Stromal cell of bone marrow (primary cell): ENCODE measurements around the gene DNAJA4.
"Not testable (repeated sequence)": the region's sequence is repeated elsewhere in the genome, so short reads cannot be mapped to it uniquely, and the experiment has no call there.

Experiments
- DNase-seq: peaks from one replicate; pipeline ENCODE4 v3.0.0-alpha.2; 2012; ENCODE audit warnings: low read depth

DNAJA4 gene

DNA sequence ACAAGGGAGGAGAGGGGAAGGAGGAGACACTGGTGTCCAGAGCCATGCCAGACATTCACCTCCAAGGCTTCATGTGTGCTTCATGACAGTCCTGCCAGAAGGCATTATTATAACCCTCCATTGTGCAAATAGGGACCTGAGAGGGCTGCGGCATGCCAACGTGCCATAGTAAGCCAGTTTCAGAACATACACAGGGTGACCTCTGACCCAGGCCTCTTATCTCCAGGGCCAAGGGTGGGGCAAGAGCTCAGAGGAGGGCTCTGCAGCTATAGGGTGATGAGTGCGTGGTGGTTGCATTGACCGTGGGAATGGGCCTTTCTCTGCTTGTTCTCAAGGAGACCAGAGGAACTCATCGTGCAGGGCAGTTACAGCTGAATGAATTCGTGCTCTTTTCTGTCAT, 20.3 kb upstream of the DNAJA4 start:
- no peak for DNase-seq

DNA sequence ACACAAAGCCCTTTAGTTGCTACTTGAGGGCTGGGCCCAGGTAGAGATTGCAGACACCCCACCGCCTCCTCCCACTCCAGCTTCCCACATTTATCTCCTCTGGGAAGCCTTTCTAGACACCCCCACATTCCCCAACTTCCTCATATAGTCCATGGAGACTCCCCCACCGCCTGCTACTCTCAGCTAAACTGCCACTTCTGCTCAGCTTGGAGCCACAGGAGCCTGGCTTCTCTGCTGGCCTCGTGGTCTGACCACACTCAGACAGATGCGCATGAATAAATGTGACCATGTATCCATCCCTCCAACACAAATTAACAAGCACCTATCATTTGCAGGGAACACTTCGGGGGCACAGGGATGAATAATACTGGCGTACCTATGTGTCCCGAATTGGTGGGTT, 19.5 kb upstream of the DNAJA4 start:
- DNase-seq, result no peak

DNA sequence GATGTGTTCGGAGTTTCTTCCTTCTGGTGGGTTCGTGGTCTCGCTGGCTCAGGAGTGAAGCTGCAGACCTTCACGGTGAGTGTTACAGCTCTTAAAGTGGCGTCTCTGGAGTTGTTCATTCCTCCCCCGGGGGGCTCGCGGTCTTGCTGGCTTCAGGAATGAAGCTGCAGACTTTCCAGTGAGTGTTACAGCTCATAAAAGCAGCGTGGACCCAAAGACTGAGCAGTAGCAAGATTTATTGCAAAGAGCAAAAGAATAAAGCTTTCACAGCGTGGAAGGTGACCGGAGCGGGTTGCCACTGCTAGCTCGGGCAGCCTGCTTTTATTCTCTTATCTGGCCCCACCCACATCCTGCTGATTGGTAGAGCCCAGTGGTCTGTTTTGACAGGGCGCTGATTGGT, 19.0 kb upstream of the DNAJA4 start:
- not testable (repeated sequence) for DNase-seq

DNA sequence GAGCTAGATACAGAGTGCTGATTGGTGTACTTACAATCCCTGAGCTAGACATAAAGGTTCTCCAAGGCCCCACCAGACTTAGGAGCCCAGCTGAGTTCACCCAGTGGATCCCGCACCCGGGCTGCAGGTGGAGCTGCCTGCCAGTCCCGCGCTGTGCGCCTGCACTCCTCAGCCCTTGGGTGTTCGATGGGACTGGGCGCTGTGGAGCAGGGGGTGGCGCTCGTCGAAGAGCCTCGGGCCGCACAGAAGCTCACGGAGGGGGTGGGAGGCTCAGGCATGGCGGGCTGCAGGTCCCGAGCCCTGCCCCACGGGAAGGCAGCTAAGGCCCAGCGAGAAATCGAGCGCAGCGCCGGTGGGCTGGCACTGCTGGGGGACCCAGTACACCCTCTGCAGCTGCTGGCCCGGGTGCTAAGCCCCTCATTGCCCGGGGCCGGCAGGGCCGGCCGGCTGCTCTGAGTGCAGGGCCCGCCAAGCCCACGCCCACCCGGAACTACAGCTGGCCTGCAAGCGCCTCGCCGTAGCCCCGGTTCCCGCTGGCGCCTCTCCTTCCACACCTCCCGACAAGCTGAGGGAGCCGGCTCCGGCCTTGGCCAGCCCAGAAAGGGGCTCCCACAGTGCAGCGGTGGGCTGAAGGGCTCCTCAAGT, 18.3 kb upstream of the DNAJA4 start:
- not testable (repeated sequence) for DNase-seq

DNA sequence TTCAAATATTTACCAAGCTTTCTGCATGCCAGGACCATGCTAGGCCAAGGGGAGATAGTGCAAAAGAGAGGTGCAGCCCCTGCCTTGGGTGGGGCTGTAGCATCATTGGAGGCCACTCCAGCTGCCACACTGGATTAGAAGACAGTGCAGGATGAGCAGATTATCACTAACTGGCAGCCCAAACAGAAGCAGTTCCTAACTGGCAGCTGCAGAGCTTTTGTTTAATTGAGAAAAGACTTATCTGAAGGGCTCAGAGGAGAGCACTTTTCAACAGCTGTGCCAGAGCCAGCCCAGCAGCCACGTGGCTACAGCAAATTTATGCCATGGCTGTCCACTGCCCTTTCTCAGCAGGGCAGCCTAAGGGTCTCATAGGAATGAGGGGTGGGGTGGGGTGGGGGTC, 16.5 kb upstream of the DNAJA4 start:
- DNase-seq, result no peak

DNA sequence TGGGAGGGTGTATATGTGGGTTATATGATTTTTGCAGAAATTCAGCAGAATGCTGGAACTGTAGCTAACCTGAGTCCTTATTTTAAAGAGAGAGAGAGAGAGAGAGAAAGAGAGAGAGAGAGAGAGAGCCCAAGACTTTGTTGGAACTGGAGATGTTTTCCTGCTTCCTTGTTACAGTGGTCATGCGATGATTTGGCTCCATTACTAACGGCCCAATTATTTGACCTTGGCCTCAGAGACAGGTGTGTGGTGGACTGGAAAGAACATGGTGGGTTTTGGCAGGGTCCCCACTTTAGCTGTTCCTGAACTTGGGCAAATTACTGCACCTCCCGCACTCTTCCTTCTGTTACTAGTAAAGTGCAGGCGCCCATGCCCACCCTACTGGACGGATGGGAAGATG, 15.2 kb upstream of the DNAJA4 start:
- no peak for DNase-seq

DNA sequence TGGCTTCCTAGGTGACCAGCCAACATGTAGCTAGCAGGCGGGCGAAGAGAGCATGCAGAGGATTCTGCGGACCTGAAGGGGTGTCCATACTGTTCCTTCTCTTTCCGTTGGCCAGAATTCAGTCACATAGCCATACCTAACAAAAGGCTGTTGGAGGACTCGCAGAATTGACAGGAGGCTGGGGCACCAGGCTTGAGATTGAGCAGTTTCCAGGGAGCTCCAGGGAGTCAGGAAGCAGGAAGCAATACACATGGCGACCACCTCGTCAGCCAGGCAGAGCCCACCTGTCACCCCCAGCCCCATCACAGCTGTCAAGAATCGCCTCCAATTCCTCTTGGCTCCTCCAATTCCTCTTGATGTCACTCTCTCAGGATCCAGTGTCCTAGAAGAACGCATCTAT, 13.2 kb upstream of the DNAJA4 start:
- DNase-seq, result no peak

DNA sequence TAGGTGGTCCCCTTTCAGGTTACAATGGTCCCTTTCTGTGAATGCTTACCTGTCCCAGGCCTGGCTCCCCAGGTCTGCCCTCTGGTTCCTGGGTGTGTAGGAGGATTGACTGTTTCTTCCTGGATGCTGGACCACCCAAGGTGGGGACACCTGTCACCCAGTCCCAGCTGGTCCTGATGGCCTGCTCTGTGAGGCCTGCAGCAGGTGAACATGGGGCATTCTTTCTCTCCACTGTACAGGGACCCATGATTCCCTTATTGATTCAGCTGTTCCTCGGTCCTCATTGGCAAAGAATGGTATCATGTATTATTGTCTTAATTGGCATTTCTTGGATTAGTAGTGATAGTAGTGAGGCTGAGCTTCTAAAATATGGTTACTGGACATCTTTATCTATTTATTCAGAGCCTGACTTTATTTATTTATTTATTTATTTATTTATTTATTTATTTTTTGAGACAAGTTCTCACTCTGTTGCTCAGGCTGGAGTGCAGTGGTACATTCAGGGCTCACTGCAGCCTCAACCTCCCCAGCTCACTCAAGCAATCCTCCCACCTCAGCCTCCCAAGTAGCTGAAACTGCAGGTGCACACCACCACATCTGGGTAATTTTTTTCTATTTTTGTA, 8.8 kb upstream of the DNAJA4 start:
- no peak for DNase-seq

DNA sequence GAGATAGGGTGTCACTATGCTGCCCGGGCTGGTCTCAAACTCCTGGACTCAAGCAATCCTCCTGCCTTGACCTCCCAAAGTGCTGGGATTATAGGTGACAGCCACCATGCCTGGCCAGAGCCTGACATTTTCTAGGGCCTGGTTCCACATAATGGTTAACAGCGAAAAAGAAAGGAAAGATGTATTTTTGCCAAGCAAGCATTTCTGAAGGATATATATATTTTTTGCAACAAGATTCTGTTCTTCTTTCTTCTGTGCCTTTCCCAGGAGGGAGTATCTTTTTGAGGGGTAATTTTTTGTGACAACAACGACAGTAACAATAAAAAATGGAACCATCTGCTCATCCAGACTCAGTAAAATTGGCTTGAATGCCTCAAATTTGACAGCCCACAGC, 8.3 kb upstream of the DNAJA4 start:
- DNase-seq, result no peak

DNA sequence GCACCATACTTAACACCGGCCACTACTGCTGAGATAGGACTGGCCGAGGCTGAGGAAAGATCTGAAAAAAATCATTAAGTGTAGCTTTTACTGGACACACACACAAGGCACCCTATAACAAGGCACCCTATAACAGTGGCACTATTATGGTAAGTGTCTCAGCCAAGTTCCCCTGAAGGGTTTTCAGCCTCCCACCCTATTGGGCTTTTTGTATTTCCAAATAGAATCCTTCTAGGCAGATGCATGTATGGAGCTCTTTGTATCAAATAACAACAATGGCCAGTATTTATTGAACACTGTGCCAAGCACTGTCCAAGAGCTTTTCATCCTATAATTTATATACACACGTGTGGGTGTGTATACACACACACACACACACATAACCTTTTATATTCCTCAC, 6.7 kb upstream of the DNAJA4 start:
- no peak for DNase-seq

DNA sequence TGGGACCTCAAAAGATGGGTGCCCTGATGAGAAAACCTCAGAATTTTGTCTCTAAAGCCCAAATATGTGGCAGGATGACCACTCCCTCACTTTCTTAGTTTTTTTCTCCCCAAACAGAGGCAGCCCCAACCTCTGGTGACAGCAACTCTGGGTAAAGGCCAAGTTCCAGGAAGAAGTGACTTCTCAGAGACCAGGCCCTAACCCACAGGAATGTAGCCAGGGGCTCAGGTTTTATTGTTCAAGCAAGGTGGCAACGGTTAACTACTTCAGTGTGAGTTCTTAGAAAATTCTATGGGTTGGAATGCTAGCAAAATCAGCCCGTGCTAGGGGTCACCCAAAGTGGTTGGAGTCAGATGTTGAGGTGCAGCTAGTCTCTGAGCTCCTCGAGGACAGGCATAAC, 5.1 kb upstream of the DNAJA4 start:
- no peak for DNase-seq

DNA sequence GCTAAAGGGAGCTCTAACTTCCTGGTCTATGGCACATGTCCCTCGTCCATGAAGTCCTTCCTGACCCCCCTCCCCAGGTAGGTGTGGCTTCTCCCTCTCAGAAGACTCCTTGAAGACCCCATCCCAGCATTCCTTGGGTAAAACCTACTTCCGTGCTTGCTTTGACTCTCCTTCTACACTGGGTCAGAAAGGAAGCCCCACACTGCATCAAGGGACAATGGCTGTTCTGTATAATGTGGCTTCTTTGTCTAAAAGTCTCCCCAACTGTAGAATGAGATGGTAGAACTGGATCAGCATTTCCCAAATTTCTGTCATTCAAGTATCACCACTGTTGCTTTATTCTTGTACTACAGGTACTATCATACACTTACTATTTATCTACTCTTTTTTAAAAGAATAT, 3.9 kb upstream of the DNAJA4 start:
- no peak for DNase-seq

DNA sequence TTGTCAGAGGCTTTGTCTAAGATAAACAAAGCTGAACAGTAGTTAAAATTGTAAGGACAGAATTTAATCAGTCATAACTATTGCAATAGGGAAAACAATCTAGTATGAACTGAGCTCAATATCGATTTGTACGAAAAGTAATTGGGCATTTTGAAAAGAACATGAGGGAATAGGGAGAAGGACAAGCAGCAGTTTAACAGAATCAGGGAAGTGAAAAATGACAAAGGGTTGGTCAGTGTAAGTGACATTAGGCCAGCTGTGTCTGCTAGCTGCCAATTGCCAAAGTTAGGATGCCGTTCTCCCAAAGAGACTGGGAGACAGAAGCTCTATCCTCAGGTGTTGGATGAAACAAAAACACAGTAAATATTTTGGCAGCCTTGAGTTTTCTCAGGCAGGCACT, 3.3 kb upstream of the DNAJA4 start:
- DNase-seq, result no peak

DNA sequence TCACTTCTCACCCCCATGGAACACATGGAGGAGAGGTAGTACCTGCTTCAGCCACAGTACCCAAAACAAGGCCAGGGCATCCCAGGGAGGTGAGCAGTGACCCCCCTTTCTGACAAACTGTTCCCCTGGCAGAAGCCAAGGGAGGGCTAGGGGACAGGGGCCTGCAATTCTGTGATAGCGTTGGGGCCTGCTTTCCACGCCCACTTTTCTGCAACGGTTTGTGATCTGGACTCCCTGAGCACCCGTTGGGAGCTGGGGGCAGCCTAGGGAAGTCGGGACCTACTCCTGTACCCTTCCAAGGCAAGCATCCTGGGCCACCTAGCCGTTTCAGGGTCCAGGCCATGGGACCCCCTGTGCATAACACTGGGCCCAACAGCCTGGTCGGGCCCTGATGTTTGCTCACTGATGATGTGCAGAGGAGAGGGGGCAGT, 996 bp upstream of the DNAJA4 start:
- no peak for DNase-seq

DNA sequence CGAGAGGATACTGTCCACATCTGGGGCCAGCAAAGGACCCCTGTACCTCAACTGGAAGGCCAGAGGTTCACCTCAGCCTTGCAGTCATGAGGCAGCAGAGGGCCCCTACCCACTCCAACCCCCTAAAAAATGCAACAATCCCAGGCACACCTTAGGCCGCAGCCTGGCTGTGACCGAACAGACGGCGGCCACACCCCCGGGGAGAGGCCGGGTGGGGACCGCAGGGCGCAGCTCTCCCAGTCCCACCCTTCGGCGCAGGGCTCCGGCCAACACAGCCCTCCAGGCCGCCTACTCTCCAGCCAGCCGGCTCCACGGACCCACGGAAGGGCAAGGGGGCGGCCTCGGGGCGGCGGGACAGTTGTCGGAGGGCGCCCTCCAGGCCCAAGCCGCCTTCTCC, 457 bp upstream of the DNAJA4 start:
- DNase-seq, result no peak

DNA sequence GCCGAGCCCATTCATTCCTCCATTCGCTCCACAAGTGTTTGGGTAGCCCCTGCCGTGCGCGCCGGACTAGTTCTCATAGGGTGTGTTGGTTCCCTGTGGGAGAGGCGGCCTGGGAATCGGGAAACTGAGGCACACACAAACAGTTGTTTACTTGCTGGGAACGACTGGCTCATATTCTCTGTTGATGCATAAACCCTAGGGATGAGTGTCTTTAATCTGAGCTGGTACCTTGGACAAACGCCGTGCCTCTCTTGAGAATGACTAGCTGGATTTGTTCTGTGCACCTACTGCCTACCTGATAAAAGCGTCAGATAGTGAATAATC, 737 bp downstream of the DNAJA4 start:
- no peak for DNase-seq

DNA sequence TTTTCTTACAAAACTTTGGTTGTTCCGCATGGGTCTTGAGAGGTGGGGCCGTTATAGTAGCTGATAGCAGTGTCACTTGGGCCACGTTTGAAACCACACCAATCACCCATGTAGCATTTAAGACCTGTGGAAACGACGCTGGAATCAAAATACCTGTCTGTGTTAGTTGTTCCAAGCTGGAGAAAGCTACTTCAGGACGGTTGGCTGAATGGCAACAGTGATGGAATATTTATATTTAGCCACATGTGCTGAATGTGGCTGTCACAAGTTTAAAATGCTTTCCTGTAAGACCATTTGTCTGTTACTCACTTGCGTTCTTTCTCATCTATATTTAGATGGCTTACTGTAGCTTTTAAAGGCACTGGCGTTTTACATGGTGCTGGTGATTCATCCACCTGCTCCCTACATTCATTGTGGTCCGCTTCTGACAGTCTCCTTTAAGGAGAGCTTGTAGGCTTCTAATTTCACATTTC, 1.4 kb downstream of the DNAJA4 start:
- DNase-seq, result no peak

DNA sequence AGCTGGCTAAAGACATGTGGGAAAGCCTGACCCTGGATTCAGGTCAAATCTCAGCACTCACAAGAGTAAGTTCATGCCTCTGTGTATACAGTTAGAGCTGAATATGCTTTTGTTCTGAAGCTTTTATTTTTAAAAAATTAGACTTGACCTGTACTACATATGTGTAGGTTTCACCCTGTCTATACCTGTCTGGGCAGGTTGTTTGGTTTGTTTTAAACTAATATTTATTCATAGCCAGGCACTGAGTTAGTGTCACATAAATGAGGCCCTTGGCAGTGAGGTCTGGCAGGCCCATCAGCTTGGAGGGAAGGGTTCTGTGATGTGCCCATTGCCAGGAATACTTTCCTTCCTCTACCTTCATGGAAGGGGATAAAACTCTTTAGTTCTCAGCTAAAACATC, 1.9 kb downstream of the DNAJA4 start:
- DNase-seq, result no peak

DNA sequence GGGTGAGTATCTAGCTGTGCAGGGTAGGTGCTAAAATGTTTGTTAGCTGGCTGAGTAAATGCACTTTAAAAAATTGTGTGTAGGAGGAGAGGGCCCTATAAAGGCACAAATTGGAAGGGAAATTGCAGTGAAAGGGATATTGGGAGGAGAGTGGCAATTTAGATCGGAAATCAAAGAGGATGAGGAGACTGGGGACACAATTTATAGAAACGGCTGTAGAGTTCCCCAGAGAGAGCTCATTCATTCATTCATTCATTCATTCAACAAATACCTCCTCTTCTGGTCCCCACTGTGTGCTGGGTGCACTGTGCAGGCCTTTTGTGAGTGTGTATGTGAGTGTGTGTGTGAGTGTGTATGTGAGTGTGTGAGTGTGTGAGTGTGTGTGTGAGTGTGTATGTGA, 2.4 kb downstream of the DNAJA4 start:
- no peak for DNase-seq

DNA sequence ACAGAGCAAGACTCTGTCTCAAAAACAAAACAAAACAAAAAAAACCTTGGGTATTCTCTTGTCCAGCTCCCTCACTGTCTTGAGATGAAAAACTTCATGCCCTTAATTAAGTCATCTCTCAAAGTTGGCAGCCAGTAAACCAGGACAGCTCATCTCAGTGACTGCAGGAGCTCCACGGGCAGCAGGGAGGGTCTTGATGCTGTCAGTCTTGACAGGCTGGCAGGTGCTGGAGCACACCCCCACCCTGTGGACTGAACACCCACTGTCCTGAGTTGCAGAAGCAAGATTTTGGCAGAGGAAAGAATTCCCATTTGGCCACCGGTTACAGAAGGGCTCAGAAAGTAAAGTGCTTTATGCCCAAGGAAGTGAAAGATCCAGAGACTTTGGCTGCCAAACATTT, 8.0 kb downstream of the DNAJA4 start:
- DNase-seq, result no peak

DNA sequence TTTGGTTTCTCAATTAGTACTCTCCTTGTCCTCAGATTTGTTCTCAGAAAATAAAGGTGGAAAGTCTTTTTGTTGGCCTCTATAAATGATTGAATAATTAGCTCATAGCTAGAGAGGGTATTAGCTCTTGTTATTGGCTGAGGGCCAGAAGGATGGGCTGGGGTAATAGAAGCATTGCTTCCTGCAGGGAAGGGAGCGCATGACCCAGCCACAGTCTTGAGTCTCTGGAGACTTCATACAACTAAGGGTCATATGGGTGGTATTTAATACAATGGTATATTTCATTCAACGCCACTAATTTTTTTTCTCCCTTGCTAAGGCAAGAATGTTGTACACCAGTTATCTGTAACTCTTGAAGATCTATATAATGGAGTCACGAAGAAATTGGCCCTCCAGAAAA, 8.4 kb downstream of the DNAJA4 start:
- no peak for DNase-seq

DNA sequence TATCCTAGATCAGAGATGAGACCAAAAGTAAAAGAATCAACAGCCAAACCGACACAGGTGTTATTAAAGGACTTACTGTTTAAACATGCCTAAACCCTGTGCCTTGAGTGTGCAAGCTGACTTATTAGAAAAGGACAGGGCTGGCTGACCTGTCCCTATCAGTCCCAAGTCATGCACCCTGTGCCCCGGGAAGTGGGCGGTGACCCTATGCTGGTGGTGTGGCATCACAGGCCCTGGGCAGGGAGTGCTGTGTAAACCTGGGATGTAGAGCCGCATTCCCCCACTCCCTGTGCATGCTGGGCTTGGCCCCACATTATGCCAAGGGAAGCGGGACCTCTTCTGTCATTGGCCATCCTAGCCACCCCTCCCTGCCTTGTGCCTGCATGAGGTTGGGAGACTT, 10.6 kb downstream of the DNAJA4 start:
- DNase-seq, result no peak

DNA sequence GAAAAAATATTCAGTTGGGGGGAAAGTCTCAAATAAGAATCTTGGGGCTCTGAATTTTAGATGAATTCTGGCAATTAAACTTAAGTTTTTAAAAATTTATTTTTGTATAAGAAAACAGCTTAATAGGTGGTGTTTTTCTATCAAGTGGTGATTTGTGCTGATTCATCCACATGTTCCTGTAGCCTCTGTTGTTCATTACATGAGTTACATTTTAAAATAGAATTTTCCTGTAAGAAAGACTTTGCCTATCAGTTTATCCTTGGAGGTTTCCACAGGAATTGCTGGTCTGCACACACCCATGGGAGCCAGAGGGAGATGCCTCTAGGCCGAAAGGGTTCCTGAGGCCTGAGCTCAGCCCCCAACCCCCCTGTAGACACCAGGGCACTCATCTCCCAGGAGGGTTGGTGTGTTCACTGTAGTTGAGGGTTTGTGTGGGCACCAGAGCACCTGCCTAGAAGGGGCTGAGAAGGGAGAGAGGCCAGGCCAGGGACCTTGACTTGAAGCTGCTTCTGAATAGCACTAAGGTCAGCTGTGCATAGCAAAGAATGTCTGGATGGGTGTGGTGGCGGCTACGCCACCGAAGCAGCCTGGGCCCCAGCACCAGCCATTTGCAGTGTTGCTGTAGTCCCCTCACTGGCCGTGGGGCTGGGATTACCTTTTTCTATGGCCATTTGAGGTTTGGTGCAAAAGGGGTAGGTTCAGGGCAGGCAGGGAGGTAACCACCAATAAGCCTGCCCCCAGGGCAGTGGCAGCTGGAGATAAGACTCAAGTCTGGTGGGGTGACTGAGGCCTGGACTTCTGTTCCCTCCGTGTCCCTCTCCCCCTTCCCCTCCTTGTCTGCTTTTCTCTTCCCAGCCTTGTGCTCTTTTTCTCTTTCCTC, 11.9 kb downstream of the DNAJA4 start:
- no peak for DNase-seq
